ENCODE data around the gene NDST3. TPM values are rescaled to one million over a fixed set of nuclear protein-coding genes. Genes with fewer than 3 reads are reported as not detected.

NDST3 gene
- total RNA-seq, 2 experiments from 2014 or later: not detected

GRCh38 chr4:118141240-118141639 lies 107.0 kb downstream of the NDST3 start:
- Mint-ChIP-seq H3K4me1 (ENCODE audit: low read depth) (no peaks in the 10 kb centered on the region), H3K4me3 (no peak overlapping the region), H3K9me3 (no peaks in the 10 kb centered on the region), H3K27ac (no peak overlapping the region), H3K36me3 (ENCODE audit: low read depth) (no peaks in the 10 kb centered on the region), H3K27me3 (no peaks in the 10 kb centered on the region)
- TF ChIP-seq, protein P1, sequence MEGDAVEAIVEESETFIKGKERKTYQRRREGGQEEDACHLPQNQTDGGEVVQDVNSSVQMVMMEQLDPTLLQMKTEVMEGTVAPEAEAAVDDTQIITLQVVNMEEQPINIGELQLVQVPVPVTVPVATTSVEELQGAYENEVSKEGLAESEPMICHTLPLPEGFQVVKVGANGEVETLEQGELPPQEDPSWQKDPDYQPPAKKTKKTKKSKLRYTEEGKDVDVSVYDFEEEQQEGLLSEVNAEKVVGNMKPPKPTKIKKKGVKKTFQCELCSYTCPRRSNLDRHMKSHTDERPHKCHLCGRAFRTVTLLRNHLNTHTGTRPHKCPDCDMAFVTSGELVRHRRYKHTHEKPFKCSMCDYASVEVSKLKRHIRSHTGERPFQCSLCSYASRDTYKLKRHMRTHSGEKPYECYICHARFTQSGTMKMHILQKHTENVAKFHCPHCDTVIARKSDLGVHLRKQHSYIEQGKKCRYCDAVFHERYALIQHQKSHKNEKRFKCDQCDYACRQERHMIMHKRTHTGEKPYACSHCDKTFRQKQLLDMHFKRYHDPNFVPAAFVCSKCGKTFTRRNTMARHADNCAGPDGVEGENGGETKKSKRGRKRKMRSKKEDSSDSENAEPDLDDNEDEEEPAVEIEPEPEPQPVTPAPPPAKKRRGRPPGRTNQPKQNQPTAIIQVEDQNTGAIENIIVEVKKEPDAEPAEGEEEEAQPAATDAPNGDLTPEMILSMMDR (IDR thresholded peaks at IDR 0.05): no peak
- ChIA-PET POLR2A (no interaction called here), CTCF (no interaction called here)
- intact Hi-C loops (cut with micrococcal nuclease): no loop called here
- ATAC-seq: no peak
- no peak for DNase-seq

DNA sequence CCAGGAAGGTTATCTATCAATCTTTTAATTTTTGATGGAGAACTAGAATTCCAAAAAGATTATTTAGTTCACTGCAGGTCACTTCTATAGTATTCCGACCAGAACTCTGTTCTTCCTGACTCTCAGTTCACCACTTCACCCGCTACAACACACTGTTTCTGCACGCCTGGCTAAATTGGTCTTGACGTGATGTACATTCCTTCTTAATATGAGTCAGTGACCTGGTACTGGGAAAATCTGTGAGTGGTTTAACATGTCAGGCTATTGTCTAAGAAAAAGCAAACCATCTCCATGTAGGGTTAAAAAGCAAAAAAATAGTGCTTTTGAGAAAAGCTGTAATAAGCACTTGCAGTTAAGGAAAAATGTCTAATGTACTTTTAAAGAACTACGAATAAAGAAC lies 120.4 kb downstream of the NDST3 start:
- ChIA-PET POLR2A (no interaction called here), CTCF (no interaction called here)
- intact Hi-C loops (cut with micrococcal nuclease): no loop called here
- DNase-seq: no peak
- Mint-ChIP-seq H3K9me3 (peaks cover 4% of the 10 kb centered on the region), H3K36me3 (ENCODE audit: low read depth) (no peaks in the 10 kb centered on the region), H3K4me3 (no peak overlapping the region), H3K27me3 (no peaks in the 10 kb centered on the region), H3K4me1 (ENCODE audit: low read depth) (no peaks in the 10 kb centered on the region), H3K27ac (no peak overlapping the region)
- TF ChIP-seq, protein P1 (IDR thresholded peaks at IDR 0.05): no peak
- ATAC-seq: no peak

- no peak overlapping the region for H3K4me3 Mint-ChIP-seq
- intact Hi-C loops (cut with micrococcal nuclease): no loop called here
- H3K27me3 Mint-ChIP-seq: no peaks in the 10 kb centered on the region
- no peaks in the 10 kb centered on the region for H3K36me3 Mint-ChIP-seq (ENCODE audit: low read depth)
- H3K27ac Mint-ChIP-seq: no peak overlapping the region
- CTCF ChIA-PET: no interaction called here
- TF ChIP-seq, protein P1 (IDR thresholded peaks at IDR 0.05): no peak
- H3K4me1 Mint-ChIP-seq (ENCODE audit: low read depth): no peaks in the 10 kb centered on the region
- DNase-seq (no peak), ATAC-seq (no peak)
- POLR2A ChIA-PET: no interaction called here
- H3K9me3 Mint-ChIP-seq: peaks cover 10% of the 10 kb centered on the region
Measured at GRCh38 chr4:118155516-118155915, 121.2 kb downstream of the NDST3 start.

- ATAC-seq: no peak
- DNase-seq: no peak
- ChIA-PET POLR2A (no interaction called here), CTCF (no interaction called here)
- no peak overlapping the region for H3K4me3 Mint-ChIP-seq
- no peaks in the 10 kb centered on the region for H3K27me3 Mint-ChIP-seq
- no peaks in the 10 kb centered on the region for H3K4me1 Mint-ChIP-seq (ENCODE audit: low read depth)
- no peak overlapping the region for H3K27ac Mint-ChIP-seq
- H3K9me3 Mint-ChIP-seq: peaks cover 10% of the 10 kb centered on the region
- intact Hi-C loops (cut with micrococcal nuclease): no loop called here
- TF ChIP-seq, protein P1 (IDR thresholded peaks at IDR 0.05): no peak
- no peaks in the 10 kb centered on the region for H3K36me3 Mint-ChIP-seq (ENCODE audit: low read depth)
Measured at GRCh38 chr4:118158763-118159375, 124.6 kb downstream of the NDST3 start.

- DNase-seq: no peak
- ChIA-PET CTCF (no interaction called here), POLR2A (no interaction called here)
- TF ChIP-seq, protein P1 (IDR thresholded peaks at IDR 0.05): no peak
- Mint-ChIP-seq H3K4me3 (no peak overlapping the region), H3K9me3 (no peaks in the 10 kb centered on the region), H3K27me3 (no peaks in the 10 kb centered on the region), H3K36me3 (ENCODE audit: low read depth) (no peaks in the 10 kb centered on the region), H3K27ac (no peak overlapping the region), H3K4me1 (ENCODE audit: low read depth) (no peaks in the 10 kb centered on the region)
- intact Hi-C loops (cut with micrococcal nuclease): no loop called here
- ATAC-seq: no peak
Measured at GRCh38 chr4:118167306-118167705, 133.0 kb downstream of the NDST3 start.

Measured in activated CD8-positive, alpha-beta T cell treated with anti-CD3 and anti-CD28 coated beads for 36 hours (primary cell).